HL-60 (cell line): ENCODE results near the gene ASB9.

ENCODE experiments used
- DNase-seq, 2 experiments: peaks; one replicate each; pipeline ENCODE4 v3.0.0-alpha.2; 2010 to 2020; ENCODE audit warnings: low read depth in 1 of 2, low spot score in 1 of 2
- H3K27ac ChIP-seq: fragments of 250-450 bp; sonication (Bioruptor Pico); replicated peaks from 2 replicates; pipeline ENCODE4 v1.5.1; 2020; ENCODE audit warnings: mild to moderate bottlenecking, moderate library complexity
- H3K27me3 ChIP-seq: fragments of 250-450 bp; sonication (Bioruptor Pico); 2 replicates; pipeline ENCODE4 v1.5.1; 2021; ENCODE audit warnings: mild to moderate bottlenecking, moderate library complexity; ENCODE audit not compliant: insufficient read depth, poor library complexity, severe bottlenecking
- H3K4me3 ChIP-seq: replicated peaks from 2 replicates; pipeline ENCODE4 v1.5.1; 2011; ENCODE audit warnings: mild to moderate bottlenecking, control low read depth, low read length; ENCODE audit not compliant: insufficient read depth
- CTCF ChIP-seq: IDR thresholded peaks from one replicate; pipeline ENCODE4 v1.5.1; 2011; ENCODE audit warnings: low read length, control low read depth, inconsistent platforms; ENCODE audit not compliant: insufficient read depth
- GABPA ChIP-seq: IDR thresholded peaks from 2 replicates; pipeline ENCODE4 v1.6.1; 2012; ENCODE audit warnings: low read depth
- POLR2AphosphoS5 ChIP-seq: IDR thresholded peaks from 2 replicates; pipeline ENCODE4 v1.6.1; 2012; ENCODE audit warnings: low read depth
- REST ChIP-seq: IDR thresholded peaks from 2 replicates; pipeline ENCODE4 v1.6.1; 2012; ENCODE audit warnings: low read depth; ENCODE audit not compliant: insufficient replicate concordance
- SPI1 ChIP-seq: IDR thresholded peaks from 2 replicates; pipeline ENCODE4 v1.6.1; 2012; ENCODE audit warnings: low read depth, mild to moderate bottlenecking, borderline replicate concordance

The ASB9 gene

GRCh38 chrX:15293451-15293850 lies 23.6 kb upstream of the ASB9 start:
- no peak for DNase-seq
- Histone ChIP-seq H3K27me3 (no peaks in the 10 kb centered on the region), H3K27ac (no peak overlapping the region), H3K4me3 (no peak overlapping the region)
- TF ChIP-seq SPI1 (no peak), REST (no peak), GABPA (no peak), CTCF (no peak), POLR2AphosphoS5 (no peak)

- H3K27ac ChIP-seq, result no peak overlapping the region
- no peaks in the 10 kb centered on the region for H3K27me3 ChIP-seq
- no peak for DNase-seq
- TF ChIP-seq SPI1 (no peak), GABPA (no peak), REST (no peak), CTCF (no peak), POLR2AphosphoS5 (no peak)
- H3K4me3 ChIP-seq, result no peak overlapping the region
These were observed 23.0 kb upstream of the ASB9 start for GRCh38 chrX:15292861-15293260.

- H3K27me3 ChIP-seq, result no peaks in the 10 kb centered on the region
- H3K27ac ChIP-seq, result no peak overlapping the region
- TF ChIP-seq GABPA (no peak), SPI1 (no peak), CTCF (no peak), REST (no peak), POLR2AphosphoS5 (no peak)
- DNase-seq, result no peak
- no peak overlapping the region for H3K4me3 ChIP-seq
These were observed 7.7 kb upstream of the ASB9 start for GRCh38 chrX:15277604-15278003.
